HG03108 (cell line): Measurements from ENCODE around the gene GSTM3.
"Not testable (repeated sequence)": the region's sequence is repeated elsewhere in the genome, so short reads cannot be mapped to it uniquely, and the experiment has no call there.

Experiments used
- ATAC-seq: cut with Tn5 transposase; IDR thresholded peaks from one replicate; pipeline ENCODE4 v1.9.1; 2021; ENCODE audit warnings: moderate library complexity; ENCODE audit not compliant: unreplicated experiment

Gene GSTM3

DNA sequence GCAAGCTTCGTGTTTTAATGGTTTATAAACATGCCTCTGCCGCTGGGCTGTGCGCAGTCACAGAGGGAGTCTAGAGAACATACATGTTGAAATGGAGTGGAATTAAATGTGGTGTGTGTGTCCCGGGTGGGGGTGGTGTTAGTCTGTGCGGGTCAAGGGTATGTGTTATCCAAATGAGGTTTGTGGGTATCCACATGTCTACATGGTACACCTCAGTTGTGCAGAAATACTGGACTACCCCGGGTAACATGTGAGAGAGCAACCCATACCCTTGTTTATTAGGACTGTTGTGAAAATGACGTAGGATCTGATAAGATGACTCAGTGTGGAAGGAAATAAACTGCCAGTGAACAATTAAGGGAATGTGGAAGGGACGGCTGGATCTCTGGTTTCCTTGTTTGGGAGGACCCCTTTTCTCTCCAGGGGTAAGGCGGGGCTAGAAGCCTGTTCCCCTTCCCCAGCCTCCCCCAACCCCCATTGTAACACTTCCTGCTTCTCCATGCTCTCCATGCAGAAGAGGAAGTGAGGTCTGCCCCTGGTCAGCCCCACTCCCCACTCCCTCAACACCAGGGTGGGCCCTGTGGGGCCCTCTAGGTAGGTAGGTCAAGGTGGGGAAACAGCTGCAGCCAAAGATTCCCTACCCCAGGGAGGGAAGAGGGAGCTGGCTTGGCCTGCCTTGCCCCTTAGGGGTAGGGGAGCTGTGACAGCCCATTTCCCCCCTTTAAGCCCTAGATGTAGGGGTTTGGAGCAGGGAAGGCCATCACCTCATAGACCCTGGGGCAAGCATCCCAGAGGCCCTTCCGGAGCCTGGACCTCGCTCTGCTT is 22.2 kb upstream of the GSTM3 start:
- no peak for ATAC-seq

DNA sequence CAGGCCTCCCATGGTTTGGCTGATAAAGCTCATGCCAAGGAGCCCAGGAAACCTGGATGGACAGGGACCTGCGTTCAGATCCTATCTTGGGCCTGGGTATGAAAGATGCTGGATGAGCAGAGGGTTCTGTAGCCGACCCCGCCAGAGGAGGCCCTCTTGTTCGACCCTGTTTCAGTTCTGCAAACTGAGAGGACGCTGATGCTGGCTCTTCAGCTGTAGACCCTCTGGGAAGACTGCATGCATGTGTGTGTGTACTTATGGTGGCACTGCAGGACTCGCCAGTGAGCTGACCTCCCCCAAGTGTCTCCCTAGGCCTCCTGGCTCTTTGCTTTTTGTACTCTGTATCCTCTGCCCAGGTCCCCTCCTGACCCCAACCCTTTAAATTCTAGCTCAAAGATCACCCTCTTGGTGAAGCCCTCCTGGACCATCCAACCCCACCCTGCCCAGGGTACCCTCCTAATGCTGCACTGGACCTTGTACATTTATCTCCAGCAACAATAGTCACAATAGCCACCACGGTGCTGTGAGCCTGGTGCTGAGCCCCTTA is 21.3 kb upstream of the GSTM3 start:
- no peak for ATAC-seq

DNA sequence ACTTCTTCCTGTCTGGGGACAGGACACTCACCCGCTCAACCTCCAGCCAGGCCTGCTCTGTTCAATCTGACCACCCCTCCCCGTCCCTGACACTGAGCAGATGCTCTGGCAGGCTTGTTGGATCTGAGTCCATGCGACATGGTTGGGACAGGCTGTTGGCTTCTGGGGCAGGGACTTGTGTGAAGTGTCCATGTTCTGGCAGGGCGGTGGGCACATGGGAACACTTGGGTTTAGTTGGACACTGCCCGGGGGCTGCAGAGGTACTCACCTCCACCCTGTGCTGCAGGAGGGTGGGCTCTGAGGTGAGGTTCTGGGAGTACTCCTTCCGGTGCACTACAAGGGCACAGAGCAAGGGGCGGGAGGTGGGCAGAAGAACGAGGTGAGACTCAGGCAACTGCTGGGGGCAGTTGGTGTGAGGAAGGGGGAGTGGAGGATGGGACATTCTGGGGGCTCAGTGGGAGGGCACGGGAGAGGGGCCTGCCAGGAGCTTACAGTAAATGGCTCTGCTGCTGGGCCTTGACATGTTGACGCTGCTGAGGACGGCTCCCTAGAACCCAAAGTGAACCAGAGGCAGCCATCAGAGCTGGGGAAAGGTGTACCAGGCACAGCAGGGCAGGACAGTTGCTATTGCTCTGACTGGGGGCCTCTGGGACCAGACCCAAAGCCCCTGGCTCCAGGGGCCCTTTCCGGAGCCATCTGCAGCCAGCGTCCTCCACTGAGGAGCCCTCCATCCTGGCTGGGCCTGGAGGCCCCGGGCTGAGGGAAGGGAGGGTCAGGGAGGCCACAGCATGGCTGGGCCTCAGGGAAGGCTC is 20.6 kb upstream of the GSTM3 start:
- no peak for ATAC-seq

DNA sequence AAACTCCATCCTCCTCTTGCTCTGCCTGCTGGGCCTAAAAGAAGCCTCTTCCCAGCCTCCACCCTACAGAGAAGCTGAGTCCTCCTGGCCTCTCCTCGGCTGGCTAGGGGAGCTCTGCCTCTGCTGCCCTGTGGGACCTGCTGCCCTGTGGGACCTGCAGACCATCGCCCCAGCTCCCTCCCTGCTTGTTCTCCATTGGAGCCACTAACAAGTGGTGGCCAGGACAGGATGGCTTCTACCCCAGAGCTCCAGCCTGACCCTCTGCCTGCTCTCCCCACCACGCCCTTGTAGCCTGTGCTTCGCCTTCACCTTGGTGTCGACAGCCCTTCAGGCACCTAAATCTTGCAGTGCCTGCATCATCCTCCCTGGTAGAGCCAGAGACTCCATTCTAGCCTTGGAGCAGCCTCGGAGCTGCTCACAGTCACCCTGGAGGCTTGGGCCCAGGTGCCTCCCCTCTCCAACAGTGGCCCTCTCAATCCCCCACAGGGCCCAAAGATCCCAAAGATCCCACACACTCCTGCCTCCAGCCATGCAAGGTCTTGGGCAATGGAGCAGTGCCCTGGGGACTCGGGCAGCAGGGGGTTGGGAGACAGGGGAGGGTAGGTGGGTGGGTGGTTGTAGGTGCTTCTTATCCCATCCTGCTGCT is 19.9 kb upstream of the GSTM3 start:
- ATAC-seq: no peak

- ATAC-seq: no peak
Measured at GRCh38 chr1:109759513-109760334, 18.9 kb upstream of the GSTM3 start.

- ATAC-seq: no peak
Measured at GRCh38 chr1:109757936-109758786, 17.3 kb upstream of the GSTM3 start.

- ATAC-seq: no peak
Measured at GRCh38 chr1:109756848-109757521, 16.1 kb upstream of the GSTM3 start.

DNA sequence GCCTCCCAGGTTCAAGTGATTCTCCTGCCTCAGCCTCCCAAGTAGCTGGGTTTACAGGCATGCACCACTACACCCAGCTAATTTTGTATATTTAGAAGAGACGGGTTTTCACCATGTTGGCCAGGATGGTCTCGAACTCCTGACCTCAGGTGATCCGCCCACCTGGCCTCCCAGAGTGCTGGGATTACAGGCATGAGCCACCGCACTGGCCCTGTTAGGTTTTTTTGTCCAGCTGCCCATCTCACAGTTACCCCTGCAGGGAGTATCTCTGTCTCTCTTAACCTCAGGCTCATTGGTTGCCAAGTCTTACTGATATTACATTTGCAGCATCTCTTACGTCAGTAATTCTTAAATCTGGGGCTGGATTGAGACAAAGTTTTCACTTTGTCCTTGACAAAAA is 15.5 kb upstream of the GSTM3 start:
- not testable (repeated sequence) for ATAC-seq

DNA sequence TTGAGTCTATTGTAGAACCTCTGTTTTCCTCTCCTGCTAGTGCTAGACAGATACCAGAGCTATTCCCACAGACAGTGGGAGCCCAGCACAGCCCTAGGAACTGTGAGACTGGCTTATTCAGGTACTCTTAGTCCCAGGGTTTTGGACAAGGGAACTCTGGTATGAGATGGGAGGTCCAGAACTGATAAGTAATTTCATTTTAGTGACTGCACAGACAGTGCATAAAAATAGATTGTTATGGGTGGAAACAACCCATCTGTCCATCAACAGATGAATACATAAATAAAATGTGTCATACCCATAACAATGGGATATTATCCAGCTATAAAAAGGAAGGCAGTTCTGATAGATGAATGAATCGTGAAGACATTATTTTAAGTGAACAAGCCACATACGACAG is 13.9 kb upstream of the GSTM3 start:
- no peak for ATAC-seq

GRCh38 chr1:109751531-109752260 is 10.9 kb upstream of the GSTM3 start:
- ATAC-seq: no peak

DNA sequence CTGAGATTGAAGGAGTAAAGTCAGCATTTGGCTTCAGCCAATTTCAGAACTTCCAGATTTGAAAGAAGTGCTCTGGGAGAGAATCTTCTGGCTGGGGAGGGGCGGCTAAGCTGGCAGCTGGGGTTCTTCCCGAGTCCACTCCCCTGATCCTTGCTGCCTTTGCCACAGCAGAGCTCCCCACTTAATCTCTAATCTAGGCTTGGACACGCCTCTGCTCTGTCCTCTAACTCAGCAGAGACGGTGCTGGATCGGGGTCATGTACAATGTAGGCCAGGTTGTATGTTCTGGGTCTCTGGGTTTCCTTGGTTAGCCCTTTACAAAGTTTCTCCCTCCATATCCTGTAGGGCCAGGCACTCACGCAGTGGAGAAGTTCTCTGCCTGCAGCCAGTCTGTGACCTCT is 10.1 kb upstream of the GSTM3 start:
- ATAC-seq: no peak

DNA sequence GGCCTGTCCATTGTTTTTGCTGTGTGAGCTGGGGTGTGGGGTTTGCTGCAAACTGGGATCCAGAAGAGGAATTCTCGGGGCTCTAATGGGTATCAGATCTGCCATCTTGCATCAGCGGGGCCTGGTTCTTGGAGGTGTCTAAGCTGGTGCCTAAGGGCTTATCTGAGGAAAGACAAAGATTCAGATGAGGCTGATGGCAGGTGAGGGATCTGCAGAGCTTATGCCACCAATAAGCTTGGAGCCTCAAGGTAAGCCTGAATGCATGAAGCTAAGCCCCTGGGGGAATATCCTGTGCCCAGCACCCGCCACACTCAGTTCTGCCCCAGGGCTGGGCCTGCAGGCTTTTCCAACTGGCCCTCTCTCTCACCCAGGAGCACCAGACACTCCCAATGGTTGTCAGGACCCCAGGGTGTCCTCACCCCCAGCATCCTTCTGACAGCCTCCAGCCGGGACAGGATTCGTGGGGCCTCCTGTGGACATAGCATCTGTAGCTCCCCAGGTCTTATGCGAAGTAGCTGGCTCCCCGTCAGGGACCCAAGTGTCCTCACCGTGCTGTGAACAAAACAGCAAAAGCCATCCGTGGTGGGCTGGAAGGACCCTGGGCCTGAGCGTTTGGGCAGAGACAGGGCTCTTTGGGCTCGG is 9.5 kb upstream of the GSTM3 start:
- ATAC-seq: no peak

DNA sequence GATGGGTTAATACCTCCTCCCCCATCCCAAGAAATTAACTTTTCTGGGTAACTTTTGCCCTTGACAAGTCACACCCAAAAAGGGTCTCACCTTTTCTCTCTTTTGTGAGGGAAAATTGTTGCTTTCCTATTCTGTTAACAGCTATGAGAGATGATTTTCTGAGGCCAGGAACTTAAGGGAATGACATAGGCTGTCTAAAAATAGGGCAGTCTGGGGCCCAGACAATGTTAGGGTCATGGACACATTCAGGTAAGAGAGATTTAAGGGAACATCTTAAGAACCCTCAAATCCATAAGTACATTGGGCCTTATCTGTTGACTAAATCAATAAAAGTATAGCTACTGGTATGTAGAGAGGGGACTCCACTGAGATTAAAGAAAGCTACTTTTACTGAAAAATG is 8.4 kb upstream of the GSTM3 start:
- ATAC-seq: no peak

DNA sequence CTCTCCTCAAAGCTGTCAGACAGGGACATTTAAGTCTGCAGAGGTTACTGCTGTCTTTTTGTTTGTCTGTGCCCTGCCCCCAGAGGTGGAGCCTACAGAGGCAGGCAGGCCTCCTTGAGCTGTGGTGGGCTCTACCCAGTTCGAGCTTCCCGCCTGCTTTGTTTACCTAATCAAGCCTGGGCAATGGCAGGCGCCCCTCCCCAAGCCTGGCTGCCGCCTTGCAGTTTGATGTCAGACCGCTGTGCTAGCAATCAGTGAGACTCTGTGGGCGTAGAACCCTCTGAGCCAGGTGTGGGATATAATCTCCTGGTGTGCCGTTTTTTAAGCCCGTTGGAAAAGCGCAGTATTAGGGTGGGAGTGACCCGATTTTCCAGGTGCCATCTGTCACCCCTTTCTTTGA is 7.5 kb upstream of the GSTM3 start:
- ATAC-seq: not testable (repeated sequence)

DNA sequence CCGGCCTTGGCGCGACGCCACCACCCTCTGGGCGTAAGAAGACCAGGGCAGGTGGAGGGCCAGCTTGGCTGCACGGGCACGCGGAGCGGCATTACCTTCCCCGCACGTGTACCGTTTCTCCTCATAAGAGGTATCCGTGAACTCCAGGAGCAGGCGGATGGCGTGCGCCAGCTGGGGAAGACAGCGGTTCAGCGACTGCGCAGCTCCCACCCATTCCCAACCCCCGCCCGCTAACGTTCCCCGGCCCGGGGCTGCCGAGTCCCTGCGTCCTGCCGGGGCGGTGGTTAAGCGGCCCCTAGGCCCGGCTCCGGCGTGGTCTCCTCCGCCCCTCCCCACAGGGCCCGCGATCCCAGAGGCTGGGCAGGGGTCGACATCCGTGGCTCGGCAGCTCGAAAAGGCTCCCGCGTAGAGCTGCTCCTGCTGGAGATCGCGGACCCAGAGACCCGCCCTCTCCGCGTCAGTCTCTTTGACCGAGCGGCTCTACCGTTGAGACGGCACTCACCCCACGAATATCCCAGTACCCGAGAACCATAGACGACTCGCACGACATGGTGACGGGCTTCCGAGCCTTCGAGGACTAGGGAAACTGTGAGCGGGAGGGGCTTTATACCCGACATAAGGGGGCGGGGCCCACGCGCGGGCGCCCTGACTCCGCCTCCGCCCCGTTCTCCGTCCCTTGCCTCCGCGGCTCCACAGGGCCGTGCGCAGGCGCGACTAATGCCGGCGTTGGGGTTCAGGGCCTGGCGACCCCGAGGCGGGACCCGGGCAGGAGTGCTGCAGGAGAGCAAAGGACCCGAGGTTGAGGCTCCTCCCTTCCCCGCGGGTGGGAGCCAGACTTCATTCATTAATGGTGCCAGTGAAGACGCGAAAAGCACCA is 862 bp downstream of the GSTM3 start:
- ATAC-seq: peak; percentile 77

DNA sequence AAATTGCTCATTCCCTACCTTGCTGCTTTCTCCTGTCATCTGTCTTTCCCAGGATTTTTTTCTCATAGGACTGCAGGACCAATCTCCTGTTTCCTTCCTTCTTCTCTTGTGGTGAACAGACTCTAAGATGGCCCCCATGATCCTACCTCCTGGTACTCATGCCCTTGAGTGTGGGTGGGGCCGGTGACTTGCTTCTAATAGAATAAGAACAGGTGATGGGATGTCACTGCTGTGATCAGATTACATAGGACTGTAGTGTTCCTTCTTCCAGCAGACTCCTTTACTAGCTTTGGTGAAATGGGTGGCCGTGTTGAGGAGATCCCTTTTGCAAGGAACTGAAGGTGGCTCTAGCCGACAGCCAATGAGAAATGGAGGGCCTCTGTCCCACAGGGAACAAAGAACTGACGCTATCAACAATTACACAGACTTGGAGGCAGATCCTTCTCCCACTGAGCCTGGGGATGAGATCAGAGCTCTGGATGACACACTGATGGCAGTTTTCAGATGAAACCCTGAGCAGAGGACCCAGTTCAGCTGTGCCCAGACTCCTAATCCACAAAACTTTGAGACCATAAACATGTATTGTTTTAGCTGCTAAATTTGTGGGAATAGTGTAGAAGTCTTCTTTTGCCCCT is 7.5 kb downstream of the GSTM3 start:
- ATAC-seq: no peak
